OCI-M1 (cell line): ENCODE data around the gene PCDHB2.
"Not testable (repeated sequence)": the region's sequence is repeated elsewhere in the genome, so short reads cannot be mapped to it uniquely, and the experiment has no call there.

ENCODE experiments used
- DNase-seq: peaks from one replicate; lab custom pipeline; 2025; lab: John Stamatoyannopoulos, UW

The PCDHB2 gene

DNA sequence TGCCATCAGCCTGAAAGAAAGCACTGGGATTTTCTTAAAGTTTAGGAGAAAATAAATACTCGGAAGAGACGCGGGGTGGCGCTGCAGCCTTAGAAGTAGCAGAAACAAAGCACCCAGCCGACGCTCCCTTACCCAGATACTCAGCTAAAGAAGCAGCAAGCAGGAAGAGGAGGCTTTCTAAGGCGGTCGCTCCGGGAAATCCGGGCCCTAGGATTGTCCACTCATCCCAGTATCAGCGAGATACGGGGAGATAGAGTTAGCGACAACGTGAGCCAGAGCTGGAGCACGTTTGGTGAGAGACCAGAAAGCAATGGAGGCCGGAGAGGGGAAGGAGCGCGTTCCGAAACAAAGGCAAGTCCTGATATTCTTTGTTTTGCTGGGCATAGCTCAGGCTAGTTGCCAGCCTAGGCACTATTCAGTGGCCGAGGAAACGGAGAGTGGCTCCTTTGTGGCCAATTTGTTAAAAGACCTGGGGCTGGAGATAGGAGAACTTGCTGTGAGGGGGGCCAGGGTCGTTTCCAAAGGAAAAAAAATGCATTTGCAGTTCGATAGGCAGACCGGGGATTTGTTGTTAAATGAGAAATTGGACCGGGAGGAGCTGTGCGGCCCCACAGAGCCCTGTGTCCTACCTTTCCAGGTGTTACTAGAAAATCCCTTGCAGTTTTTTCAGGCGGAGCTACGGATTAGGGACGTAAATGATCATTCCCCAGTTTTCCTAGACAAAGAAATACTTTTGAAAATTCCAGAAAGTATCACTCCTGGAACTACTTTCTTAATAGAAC lies at the start of gene PCDHB2:
TSS of gene PCDHB2 (plus strand) at position 135 of the 782 bp plus-strand sequence. CDS start at position 311, 176 bp downstream.
- DNase-seq: peak; percentile 83

DNA sequence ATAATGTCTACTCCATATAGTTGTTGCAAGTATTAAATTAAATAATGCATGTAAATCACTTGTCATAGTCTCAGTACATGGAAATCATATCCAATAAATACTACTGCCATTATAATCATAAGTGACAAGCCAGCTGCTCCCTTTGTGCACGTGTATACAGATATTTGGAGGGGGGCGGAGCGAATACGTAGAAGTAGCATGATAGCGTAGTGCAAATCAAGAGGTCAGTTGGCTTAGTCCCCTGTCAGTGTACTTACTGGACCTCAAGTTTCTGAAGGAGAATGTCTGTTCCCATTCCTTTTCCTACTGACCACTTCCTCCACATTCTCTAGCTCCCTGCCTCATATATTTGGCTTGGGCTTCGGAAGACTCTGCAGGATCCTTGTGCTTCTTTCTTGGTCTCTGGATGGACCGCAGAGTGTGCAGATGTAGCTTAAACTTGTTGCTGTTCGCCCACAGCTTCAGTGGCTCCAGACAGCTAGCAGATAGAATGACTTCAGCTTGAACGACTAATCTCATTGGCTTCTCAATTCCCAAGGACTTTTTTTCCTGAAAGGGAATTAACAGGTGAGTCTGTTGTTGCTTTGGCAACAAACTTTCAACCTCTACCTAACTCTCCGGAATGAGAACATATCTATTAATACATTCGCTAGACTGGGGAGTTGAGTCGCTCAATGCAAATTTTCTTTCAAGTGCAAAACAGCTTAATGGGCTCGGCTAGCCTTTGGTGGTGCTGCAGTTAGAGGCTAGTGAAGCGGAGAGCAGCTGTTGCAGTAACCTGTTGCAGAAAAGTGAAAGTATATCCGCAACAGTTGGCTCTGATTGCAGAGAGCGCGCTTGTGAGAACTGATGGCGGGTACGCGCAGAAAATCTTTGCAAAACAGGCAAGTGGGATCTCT lies 43.5 kb upstream of the PCDHB2 start, which contains the start of gene PCDHB1:
TSS of gene PCDHB1 (plus strand) at position 753 of the 899 bp plus-strand sequence. CDS start at position 850, 97 bp downstream.
- no peak for DNase-seq

DNA sequence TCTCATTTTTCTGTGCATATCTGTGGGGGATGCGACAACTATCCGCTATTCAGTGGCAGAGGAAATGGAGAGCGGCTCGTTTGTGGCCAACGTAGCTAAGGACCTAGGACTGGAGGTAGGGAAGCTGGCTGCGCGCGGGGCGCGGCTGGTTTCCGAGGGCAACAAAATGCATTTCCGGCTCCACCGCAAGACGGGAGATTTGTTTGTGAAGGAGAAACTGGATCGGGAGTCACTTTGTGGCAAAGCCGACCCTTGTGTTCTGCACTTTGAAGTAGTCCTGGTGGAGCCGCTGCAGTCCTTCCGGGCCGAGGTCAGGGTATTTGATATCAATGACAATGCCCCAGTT lies 42.9 kb upstream of the PCDHB2 start:
- no peak for DNase-seq

DNA sequence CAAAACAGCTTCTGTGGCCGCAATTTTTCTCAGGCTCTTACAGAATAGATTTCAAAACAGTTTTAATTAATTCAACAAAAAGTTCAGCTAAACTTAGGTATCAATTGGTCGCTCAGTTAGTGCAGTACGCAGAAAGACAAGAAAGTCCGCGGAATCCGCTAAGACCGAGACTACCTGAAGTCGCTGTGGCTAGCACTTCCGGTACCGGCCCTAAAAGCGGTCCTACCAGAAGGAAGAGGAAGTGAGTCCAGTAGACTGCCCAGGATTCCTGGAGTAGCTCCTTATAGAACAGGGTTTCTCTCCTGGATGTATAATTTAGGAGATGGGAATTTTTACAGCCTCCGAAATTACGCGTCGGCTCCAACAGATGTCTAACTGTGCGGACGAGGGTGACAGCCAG lies 16.6 kb upstream of the PCDHB2 start:
- DNase-seq: no peak

DNA sequence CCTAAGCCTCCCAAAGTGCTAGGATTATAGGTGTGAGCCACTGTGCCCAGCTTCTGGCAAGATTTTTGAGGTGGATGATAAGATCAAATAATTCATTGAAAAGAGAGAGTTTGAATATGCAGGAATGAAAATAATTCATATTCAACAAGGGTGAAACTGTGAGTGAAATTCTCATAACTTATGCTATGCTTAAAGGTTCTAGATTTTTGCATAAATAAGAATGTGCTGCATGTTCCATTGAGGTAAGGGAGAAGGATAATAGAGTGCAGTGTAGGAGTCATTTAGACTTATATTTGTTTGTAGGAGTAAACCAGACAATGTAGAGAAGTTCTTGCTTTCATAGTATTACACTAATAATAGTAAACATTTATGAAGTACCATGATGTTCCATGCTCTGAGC lies 12.2 kb upstream of the PCDHB2 start:
- DNase-seq: no peak

DNA sequence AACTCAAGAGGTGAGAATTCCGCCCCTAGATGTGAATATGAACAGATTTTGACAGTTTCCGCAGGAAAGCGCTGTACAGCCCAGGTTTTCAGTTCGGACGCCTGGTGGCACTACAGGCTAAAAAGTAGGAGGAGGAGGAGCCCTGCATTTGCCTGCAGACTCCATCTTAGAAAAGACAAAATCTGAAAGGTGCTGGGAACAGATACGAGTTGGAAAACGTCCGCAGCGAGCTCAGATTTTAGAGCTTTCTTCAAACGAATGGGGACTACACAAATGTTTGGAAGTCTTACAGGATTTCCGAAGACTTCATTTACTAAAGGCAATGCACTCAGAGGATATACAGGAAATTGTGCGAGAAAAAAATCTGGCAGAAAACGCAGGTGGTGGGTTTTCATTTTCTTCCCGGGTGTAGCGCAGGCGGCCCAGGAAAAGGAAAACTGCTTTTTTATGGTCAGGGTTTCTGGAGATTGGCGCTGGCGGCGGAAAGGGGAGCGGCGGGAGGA lies 9.9 kb upstream of the PCDHB2 start:
- peak; percentile 74 for DNase-seq

DNA sequence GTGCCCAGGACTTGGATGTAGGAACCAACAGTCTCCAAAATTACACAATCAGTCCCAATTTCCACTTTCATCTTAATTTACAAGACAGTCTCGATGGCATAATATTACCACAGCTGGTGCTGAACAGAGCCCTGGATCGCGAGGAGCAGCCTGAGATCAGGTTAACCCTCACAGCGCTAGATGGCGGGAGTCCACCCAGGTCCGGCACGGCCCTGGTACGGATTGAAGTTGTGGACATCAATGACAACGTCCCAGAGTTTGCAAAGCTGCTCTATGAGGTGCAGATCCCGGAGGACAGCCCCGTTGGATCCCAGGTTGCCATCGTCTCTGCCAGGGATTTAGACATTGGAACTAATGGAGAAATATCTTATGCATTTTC lies 837 bp downstream of the PCDHB2 start:
- DNase-seq: no peak

DNA sequence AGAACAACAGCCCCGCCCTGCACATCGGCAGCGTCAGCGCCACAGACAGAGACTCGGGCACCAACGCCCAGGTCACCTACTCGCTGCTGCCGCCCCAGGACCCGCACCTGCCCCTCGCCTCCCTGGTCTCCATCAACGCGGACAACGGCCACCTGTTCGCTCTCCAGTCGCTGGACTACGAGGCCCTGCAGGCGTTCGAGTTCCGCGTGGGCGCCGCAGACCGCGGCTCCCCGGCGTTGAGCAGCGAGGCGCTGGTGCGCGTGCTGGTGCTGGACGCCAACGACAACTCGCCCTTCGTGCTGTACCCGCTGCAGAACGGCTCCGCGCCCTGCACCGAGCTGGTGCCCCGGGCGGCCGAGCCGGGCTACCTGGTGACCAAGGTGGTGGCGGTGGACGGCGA lies 1.8 kb downstream of the PCDHB2 start:
- not testable (repeated sequence) for DNase-seq

DNA sequence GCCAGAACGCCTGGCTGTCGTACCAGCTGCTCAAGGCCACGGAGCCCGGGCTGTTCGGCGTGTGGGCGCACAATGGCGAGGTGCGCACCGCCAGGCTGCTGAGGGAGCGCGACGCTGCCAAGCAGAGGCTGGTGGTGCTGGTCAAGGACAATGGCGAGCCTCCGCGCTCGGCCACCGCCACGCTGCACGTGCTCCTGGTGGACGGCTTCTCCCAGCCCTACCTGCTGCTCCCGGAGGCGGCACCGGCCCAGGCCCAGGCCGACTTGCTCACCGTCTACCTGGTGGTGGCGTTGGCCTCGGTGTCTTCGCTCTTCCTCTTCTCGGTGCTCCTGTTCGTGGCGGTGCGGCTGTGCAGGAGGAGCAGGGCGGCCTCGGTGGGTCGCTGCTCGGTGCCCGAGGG lies 2.2 kb downstream of the PCDHB2 start:
- DNase-seq: not testable (repeated sequence)

DNA sequence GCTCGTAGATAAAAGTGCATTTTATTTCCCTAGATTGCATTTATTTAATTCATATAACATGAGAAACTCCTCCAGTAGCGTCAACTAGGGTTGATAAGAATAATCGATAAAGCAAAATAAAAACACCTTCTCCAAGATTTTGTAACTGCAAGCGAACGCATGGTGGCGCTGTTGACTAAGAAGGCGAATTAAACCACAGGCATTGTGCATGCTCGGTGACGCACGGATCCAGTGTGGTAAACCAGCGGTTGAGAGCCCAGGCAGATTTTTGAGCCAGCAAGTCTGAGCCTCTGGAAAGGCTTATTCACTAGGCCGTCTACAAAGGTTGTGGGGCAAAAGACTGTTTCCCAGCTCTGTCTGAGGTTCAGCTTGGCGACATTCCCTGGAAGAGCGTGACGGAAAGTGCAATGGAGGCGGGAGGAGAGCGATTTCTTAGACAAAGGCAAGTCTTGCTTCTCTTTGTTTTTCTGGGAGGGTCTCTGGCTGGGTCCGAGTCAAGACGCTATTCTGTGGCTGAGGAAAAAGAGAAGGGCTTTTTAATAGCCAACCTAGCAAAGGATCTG lies 5.9 kb downstream of the PCDHB2 start, which contains the start of gene PCDHB3:
TSS of gene PCDHB3 (plus strand) at position 231 of the 563 bp plus-strand sequence. CDS start at position 408, 177 bp downstream.
- peak; percentile 30 for DNase-seq

DNA sequence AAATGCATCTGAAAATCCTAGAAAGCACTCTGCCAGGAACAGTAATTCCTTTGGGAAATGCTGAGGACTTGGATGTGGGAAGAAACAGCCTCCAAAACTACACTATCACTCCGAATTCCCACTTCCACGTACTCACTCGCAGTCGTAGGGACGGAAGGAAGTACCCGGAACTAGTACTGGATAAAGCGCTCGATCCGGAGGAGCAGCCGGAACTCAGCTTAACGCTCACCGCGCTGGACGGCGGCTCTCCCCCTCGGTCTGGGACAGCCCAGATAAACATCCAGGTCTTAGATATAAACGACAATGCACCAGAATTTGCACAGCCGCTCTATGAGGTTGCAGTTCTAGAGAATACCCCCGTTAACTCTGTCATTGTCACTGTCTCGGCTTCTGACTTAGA lies 6.6 kb downstream of the PCDHB2 start:
- no peak for DNase-seq

DNA sequence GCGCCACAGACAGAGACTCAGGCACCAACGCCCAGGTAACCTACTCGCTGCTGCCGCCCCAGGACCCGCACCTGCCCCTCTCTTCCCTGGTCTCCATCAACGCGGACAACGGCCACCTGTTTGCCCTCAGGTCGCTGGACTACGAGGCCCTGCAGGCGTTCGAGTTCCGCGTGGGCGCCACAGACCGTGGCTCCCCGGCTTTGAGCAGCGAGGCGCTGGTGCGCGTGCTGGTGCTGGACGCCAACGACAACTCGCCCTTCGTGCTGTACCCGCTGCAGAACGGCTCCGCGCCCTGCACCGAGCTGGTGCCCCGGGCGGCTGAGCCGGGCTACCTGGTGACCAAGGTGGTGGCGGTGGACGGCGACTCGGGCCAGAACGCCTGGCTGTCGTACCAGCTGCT lies 7.7 kb downstream of the PCDHB2 start:
- not testable (repeated sequence) for DNase-seq

DNA sequence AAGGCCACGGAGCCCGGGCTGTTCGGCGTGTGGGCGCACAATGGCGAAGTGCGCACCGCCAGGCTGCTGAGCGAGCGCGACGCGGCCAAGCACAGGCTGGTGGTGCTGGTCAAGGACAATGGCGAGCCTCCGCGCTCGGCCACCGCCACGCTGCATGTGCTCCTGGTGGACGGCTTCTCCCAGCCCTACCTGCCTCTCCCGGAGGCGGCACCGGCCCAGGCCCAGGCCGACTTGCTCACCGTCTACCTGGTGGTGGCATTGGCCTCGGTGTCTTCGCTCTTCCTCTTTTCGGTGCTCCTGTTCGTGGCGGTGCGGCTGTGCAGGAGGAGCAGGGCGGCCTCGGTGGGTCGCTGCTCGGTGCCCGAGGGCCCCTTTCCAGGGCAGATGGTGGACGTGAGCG lies 8.1 kb downstream of the PCDHB2 start:
- not testable (repeated sequence) for DNase-seq

DNA sequence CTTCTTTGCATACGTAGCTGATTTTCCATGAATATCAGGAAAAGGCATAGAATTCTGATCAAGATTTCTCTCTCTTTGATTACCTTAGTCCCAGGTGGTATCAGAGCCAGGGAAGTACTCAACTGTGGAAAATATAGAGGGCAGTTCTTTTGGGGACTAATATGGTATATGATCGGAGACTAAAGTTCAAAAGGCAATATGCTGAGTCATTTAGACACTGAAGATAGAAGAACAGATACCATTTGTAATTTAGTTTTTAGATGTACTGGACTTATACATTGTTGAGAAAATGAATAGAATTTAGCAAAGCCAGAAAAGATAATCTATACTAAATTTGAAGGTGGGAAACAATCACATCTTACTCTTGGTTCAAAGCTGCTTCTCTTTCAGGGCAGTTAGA lies 10.9 kb downstream of the PCDHB2 start:
- no peak for DNase-seq

DNA sequence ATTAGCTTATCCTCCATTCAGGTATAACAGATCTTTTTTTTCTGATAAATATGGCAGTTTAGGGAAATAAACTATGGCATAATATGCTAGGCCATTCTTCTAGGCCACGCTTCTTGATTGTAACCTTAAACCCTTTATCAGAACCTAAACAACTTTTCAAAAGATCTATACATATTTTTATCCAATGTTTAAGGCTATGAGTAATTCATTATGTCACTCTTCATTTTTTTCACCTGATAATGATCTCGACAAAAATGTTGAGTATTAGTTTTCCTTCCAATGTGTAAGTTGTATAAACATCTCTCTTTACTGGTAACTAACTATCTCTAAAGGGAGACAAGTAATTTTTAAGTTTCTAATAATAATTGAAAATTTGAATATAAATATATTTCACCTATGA lies 24.8 kb downstream of the PCDHB2 start:
- no peak for DNase-seq

DNA sequence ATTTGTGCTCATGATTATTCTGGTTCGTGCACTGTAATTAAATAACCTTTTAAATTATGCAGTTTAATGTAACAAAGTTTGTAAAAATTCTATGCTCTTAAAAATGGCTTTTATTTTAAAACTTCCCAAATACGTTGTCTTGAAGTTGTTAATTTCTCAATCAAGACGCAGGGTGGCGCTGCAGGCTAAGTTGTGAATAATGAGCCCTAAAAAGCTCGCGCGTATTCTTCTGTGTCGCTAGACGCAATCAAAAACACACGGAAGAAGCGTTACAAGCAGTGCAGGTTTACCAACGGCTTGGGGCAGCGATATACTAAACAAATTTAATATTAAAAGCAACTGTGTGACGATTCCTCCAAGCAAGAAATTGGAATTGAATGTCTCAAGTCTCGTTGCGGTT lies 27.1 kb downstream of the PCDHB2 start, which contains the start of gene PCDHB4:
TSS of gene PCDHB4 (plus strand) at position 256 of the 400 bp plus-strand sequence. CDS start 181 bp downstream, outside the sequence.
- DNase-seq: peak; percentile 2

DNA sequence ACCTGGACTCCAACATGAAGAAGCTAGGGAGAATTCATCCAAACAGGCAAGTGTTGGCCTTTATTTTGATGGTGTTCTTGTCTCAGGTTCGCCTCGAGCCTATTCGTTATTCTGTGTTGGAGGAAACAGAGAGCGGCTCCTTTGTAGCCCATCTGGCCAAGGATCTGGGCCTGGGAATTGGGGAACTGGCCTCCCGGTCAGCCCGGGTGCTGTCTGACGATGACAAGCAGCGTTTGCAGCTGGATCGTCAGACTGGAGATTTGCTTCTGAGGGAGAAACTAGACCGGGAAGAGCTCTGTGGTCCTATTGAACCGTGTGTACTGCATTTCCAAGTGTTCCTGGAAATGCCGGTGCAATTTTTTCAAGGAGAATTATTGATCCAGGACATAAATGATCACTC lies 27.6 kb downstream of the PCDHB2 start:
- DNase-seq: no peak

DNA sequence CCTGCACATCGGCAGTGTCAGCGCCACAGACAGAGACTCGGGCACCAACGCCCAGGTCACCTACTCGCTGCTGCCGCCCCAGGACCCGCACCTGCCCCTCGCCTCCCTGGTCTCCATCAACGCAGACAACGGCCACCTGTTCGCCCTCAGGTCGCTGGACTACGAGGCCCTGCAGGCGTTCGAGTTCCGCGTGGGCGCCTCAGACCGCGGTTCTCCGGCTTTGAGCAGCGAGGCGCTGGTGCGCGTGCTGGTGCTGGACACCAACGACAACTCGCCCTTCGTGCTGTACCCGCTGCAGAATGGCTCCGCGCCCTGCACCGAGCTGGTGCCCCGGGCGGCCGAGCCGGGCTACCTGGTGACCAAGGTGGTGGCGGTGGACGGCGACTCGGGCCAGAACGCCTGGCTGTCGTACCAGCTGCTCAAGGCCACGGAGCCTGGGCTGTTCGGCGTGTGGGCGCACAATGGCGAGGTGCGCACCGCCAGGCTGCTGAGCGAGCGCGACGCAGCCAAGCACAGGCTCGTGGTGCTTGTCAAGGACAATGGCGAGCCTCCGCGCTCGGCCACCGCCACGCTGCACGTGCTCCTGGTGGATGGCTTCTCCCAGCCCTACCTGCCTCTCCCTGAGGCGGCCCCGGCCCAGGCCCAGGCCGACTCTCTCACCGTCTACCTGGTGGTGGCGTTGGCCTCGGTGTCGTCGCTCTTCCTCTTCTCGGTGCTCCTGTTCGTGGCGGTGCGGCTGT lies 29.2 kb downstream of the PCDHB2 start:
- not testable (repeated sequence) for DNase-seq

DNA sequence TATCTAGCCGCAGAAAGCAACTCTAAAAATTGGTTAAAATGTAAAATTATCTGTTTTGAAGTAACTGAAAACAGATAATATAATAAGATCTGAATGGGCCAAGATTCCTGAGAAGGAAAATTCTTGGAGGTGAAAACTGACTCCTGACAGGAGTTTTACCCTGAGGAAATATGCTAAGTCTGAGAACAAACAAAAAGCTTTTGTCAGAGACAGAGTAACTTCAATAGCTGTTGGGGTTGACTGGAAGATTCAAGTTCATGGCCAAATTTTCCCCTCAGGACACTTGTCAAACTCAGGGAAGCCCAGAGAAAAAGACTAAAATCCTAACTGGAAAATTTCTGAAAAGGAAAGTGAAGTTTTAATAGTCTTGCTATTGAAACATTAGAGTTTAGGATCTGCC lies 32.9 kb downstream of the PCDHB2 start:
- DNase-seq: no peak

DNA sequence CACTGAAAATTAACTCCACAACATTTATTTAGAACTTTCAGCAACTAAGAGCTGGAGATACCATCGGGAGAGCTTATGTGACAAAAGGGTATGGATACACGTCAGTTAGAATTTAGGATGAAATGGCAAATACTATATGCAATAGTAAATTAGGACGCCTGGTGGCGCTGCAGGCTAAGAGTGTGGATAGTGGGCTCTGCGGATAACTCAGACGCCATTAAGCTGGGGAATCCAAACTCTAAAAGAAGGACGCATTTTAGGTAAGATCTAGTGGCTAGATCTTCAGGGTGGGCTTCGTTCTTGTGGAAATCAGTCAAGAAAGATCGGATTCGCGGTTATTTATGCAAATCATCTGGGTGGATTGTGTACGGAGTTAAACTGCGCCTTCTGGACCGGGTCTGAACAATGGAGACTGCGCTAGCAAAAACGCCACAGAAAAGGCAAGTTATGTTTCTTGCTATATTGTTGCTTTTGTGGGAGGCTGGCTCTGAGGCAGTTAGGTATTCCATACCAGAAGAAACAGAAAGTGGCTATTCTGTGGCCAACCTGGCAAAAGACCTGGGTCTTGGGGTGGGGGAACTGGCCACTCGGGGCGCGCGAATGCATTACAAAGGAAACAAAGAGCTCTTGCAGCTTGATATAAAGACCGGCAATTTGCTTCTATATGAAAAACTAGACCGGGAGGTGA lies 40.8 kb downstream of the PCDHB2 start, which contains the start of gene PCDHB5:
TSS of gene PCDHB5 (plus strand) at position 177 of the 688 bp plus-strand sequence. CDS start at position 406, 229 bp downstream.
- peak; percentile 11 for DNase-seq
